Vagina (tissue), 2 donors: Measurements from ENCODE around the gene INTS1. TPM values are rescaled to one million over a fixed set of nuclear protein-coding genes. Genes with fewer than 3 reads are reported as not detected.
"Not testable (repeated sequence)": the region's sequence is repeated elsewhere in the genome, so short reads cannot be mapped to it uniquely, and the experiment has no call there.

ENCODE experiments used
- DNase-seq, 2 donors: peaks; one replicate each; pipeline ENCODE4 v3.0.0-alpha.2; 2017; ENCODE audit errors: extremely low spot score in 2 of 2
- H3K27ac ChIP-seq: fragments of 200-600 bp; sonication (generic); one replicate; pipeline ENCODE4 v1.5.1; 2019
- H3K27me3 ChIP-seq: fragments of 200-600 bp; sonication (generic); one replicate; pipeline ENCODE4 v1.5.1; 2019
- H3K36me3 ChIP-seq, 2 donors: fragments of 200-600 bp; sonication (generic); one replicate each; pipeline ENCODE4 v1.5.1; 2017 to 2019
- H3K4me1 ChIP-seq: fragments of 200-600 bp; sonication (generic); one replicate; pipeline ENCODE4 v1.5.1; 2019
- H3K4me3 ChIP-seq, 2 donors: fragments of 200-600 bp; sonication (generic); 1 replicate in 1 of 2; 2 replicates in 1 of 2; pipeline ENCODE4 v1.5.1; 2016 to 2019
- H3K9me3 ChIP-seq: fragments of 200-600 bp; sonication (generic); one replicate; pipeline ENCODE4 v1.5.1; 2019
- POLR2A ChIP-seq, 2 donors: fragments of 450-650 bp; IDR thresholded peaks; one replicate each; pipeline ENCODE4 v1.6.1; 2017; ENCODE audit warnings: antibody characterized with exemption in 2 of 2, mild to moderate bottlenecking in 2 of 2, moderate library complexity in 2 of 2
- POLR2AphosphoS5 ChIP-seq, 2 donors: sonication (generic); formaldehyde crosslinking; IDR thresholded peaks; one replicate each; pipeline ENCODE4 v1.9.0; 2017; ENCODE audit warnings: antibody characterized with exemption in 2 of 2, mild to moderate bottlenecking in 2 of 2, low read depth in 1 of 2; ENCODE audit not compliant: insufficient read depth in 1 of 2
- intact Hi-C: fragments of 100-400 bp; cut with DNase I; formaldehyde crosslinking; loops from one replicate; pipeline ENCODE4 v1.15.1; 2023
- total RNA-seq: library from RNA; depleted of rRNA; stranded (reverse); fragments of >200 nt; gene quantifications from one replicate; pipeline ENCODE4 v1.2.3, GENCODE V29; 2016
- TF ChIP-seq, protein P1 (sequence below), 3 experiments: fragments of 450-650 bp in 2 of 3; fragments of 200-600 bp in 1 of 3; sonication (generic) in 1 of 3; IDR thresholded peaks; one replicate each; pipeline ENCODE4 v1.5.1; 2017 to 2019; ENCODE audit warnings: antibody characterized with exemption in 3 of 3, mild to moderate bottlenecking in 2 of 3, moderate library complexity in 2 of 3

The INTS1 gene
- total RNA-seq, 1 donor from 2014 or later = 67.3 TPM

DNA sequence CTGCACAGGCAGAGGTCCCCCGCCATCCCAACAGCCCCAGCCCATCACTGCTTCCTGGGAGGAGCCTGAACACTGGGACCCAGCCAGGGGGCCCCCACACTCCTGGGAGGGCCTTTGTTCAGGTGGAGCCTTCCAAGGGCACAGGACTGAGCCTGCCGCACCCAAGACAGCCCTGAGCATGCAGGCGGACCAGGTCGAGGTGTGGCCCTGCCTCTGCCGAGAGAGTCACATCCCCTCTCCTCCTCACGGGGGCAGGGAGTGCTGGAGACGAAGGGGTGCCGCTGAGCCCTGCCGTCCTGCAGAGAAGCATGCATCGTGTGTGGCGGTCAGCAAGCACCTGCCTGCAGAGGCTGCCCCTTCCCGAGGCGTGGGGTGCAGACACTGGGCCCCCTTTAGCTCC, 19.0 kb upstream of the INTS1 start:
- intact Hi-C loops = no loop called here

DNA sequence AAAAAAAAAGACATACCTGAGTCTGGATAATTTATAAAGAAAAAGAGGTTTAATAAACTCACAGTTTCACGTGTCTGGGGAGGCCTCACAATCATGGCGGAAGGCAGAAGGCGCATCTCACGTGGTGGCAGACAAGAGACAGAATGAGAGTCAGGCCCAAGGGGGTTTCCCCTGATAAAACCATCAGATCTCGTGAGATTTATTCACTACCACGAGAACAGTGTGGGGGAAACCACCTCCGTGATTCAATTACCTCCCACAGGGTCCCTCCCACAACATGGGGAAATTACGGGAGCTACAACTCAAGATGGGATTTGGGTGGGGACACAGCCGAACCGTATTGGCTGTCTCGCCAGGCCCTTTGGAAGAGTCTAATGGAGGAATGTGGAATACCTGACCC, 17.3 kb upstream of the INTS1 start:
- no peaks in the 10 kb centered on the region for H3K36me3 ChIP-seq
- H3K27ac ChIP-seq = no peak overlapping the region
- TF ChIP-seq POLR2A (IDR thresholded peaks at IDR 0.05) = no peak
- TF ChIP-seq, protein P1, sequence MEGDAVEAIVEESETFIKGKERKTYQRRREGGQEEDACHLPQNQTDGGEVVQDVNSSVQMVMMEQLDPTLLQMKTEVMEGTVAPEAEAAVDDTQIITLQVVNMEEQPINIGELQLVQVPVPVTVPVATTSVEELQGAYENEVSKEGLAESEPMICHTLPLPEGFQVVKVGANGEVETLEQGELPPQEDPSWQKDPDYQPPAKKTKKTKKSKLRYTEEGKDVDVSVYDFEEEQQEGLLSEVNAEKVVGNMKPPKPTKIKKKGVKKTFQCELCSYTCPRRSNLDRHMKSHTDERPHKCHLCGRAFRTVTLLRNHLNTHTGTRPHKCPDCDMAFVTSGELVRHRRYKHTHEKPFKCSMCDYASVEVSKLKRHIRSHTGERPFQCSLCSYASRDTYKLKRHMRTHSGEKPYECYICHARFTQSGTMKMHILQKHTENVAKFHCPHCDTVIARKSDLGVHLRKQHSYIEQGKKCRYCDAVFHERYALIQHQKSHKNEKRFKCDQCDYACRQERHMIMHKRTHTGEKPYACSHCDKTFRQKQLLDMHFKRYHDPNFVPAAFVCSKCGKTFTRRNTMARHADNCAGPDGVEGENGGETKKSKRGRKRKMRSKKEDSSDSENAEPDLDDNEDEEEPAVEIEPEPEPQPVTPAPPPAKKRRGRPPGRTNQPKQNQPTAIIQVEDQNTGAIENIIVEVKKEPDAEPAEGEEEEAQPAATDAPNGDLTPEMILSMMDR (IDR thresholded peaks at IDR 0.05) = no peak
- no peak overlapping the region for H3K4me3 ChIP-seq
- peaks cover 2% of the 10 kb centered on the region for H3K4me1 ChIP-seq
- intact Hi-C loops = no loop called here
- H3K9me3 ChIP-seq = no peaks in the 10 kb centered on the region
- no peaks in the 10 kb centered on the region for H3K27me3 ChIP-seq
- no peak for DNase-seq

More for the DNA sequence above, 19.0 kb upstream of the INTS1 start:
- no peak for TF ChIP-seq POLR2AphosphoS5 (IDR thresholded peaks at IDR 0.05; ENCODE audit: insufficient read depth in 1 of 2, low read depth in 1 of 2)
- TF ChIP-seq, protein P1 (IDR thresholded peaks at IDR 0.05) = no peak
- TF ChIP-seq POLR2A (IDR thresholded peaks at IDR 0.05) = no peak
- H3K4me1 ChIP-seq = peaks cover 8% of the 10 kb centered on the region
- DNase-seq = no peak
- H3K27ac ChIP-seq = no peak overlapping the region
- no peak overlapping the region for H3K4me3 ChIP-seq
- H3K27me3 ChIP-seq = no peaks in the 10 kb centered on the region
- H3K36me3 ChIP-seq = no peaks in the 10 kb centered on the region
- H3K9me3 ChIP-seq = no peaks in the 10 kb centered on the region

DNA sequence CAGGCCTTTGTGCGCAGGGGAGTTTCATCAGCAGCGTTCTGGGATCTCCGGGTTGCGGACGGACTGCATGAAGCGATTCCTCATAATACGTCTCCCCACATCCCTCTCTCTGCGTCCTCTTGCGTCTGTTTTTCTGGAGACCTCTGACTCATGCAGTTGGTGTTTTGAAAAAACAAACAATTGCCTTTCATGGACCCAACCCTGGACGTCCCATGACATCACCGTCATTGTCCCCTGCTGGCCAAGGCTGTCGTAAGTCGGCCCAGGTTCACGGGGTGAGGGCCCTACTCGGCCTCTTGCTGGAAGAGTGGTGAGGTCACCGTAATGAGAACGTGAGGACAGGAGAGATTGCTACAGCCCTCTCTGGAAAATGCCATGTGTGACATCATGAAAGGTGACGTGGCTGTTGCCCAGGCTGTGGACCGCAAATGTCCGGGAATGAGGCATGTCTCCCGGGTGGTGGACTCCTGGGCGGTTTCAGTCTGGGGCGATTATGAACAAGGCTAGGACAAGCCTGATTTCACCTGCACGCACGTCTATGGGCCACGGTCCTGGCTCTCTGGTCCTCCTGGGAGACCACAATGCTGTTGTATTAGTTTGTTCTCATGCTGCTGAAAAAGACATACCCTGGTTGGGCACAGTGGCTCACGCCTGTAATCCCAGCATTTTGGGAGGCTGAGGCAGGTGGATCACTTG, 16.5 kb upstream of the INTS1 start:
- H3K4me3 ChIP-seq = no peak overlapping the region
- H3K36me3 ChIP-seq = no peaks in the 10 kb centered on the region
- H3K4me1 ChIP-seq = no peaks in the 10 kb centered on the region
- no peak overlapping the region for H3K27ac ChIP-seq
- intact Hi-C loops = no loop called here
- no peak for DNase-seq
- H3K9me3 ChIP-seq = no peaks in the 10 kb centered on the region
- H3K27me3 ChIP-seq = no peaks in the 10 kb centered on the region
- TF ChIP-seq, protein P1 (IDR thresholded peaks at IDR 0.05) = no peak
- no peak for TF ChIP-seq POLR2AphosphoS5 (IDR thresholded peaks at IDR 0.05; ENCODE audit: insufficient read depth in 1 of 2, low read depth in 1 of 2)
- no peak for TF ChIP-seq POLR2A (IDR thresholded peaks at IDR 0.05)

DNA sequence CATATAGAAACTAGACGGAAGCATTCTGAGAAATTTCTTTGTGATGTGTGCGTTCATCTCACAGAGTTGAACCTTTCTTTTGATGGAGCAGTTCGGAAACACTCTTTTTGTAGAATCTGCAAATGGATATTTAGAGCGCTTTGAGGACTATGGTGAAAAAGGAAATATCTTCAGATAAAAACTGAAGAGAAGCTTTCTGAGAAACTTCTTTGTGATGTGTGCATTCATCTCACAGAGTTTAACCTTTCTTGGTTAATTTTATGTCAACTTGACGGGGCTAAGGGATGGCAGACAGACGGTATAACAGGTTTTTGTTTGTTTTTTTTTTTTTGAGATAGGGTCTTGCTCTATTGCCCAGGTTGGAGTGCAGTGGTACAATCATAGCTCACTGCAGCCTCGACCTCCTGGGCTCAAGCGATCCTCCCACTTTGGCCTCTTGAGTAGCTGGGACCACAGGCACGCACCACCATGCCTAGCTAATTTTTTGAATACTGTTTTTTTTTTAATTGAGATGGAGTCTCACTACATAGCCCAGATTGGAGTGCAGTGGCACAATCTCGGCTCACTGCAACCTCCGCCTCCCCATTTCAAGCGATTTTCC, 15.2 kb upstream of the INTS1 start:
- H3K27ac ChIP-seq, DNase-seq, H3K9me3 ChIP-seq, H3K27me3 ChIP-seq, H3K4me3 ChIP-seq, H3K4me1 ChIP-seq, intact Hi-C loops, H3K36me3 ChIP-seq: not testable (repeated sequence)

DNA sequence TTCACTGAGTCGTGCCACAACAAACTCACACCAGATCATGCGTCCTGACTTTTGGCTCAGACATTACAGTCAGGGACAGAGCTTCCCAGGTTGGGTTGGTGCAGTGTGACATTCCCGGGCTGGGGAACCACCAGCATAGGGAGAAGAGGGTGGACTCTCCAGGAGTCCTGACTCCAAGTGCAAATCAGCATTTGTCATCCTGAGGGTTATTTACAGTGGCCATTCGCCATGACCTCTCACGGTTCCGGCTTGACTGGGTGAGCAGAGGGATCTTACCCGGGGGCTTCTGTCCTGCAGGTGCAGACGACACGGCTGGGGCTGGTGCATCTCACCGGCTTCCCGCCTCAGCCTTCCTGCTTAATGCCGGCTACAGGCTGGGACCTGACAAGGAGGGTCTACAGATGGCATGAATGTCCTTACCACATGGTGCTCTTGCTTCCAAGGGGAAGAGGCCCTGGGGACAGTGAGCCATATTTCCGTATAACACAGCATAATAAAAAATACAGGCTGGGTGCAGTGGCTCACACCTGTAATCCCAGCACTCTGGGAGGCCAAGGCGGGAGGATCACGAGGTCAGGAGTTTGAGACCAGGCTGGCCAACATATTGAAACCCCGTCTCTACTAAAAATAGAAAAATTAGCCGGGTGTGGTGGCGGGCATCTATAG, 12.5 kb upstream of the INTS1 start:
- Histone ChIP-seq H3K36me3 (no peaks in the 10 kb centered on the region), H3K9me3 (no peaks in the 10 kb centered on the region), H3K4me1 (peaks cover 17% of the 10 kb centered on the region), H3K27me3 (no peaks in the 10 kb centered on the region), H3K27ac (no peak overlapping the region), H3K4me3 (no peak overlapping the region)
- TF ChIP-seq POLR2AphosphoS5 (IDR thresholded peaks at IDR 0.05; ENCODE audit: insufficient read depth in 1 of 2, low read depth in 1 of 2) = no peak
- TF ChIP-seq, protein P1 (IDR thresholded peaks at IDR 0.05) = no peak
- no peak for TF ChIP-seq POLR2A (IDR thresholded peaks at IDR 0.05)
- DNase-seq = no peak
- intact Hi-C loops = no loop called here

DNA sequence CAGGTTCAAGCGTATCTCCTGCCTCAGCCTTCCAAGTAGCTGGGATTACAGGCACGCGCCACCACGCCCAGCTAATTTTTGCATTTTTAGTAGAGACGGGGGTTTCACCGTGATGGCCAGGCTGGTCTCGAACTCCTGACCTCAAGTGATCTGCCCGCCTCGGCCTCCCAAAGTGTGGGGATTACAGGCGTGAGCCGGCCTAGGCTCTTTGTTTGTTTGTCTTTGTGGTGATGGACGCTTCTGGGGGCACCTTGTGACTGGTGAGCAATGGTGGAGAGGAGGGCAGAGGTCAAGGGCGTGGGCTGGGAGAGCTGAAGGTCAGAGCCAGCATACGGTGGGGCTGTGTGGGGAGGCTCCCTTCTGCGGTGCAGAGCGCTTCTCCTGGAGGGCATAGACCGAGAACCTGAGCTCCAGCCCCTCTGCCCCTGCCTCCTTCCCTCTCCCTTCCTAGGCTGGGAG, 11.3 kb upstream of the INTS1 start:
- peaks cover 17% of the 10 kb centered on the region for H3K4me1 ChIP-seq
- H3K9me3 ChIP-seq, DNase-seq, H3K27me3 ChIP-seq, H3K4me3 ChIP-seq, H3K36me3 ChIP-seq, H3K27ac ChIP-seq, intact Hi-C loops: not testable (repeated sequence)
